Kidney (tissue), 14 donors: ENCODE results near the gene RASGEF1C. TPM values are rescaled to one million over a fixed set of nuclear protein-coding genes. Genes with fewer than 3 reads are reported as not detected.

Experiments used
- DNase-seq, 5 donors: peaks; one replicate each; pipeline ENCODE4 v3.0.0-alpha.2; 2013 to 2020
- FAIRE-seq: peaks from 2 replicates; lab custom pipeline; 2012; peaks lifted over from hg19 to GRCh38; lab: Jason Lieb, UNC
- H3K27ac ChIP-seq, 2 donors: one replicate each; pipeline ENCODE4 v1.7.0; 2013; ENCODE audit warnings: low read depth in 2 of 2, low read length in 2 of 2, inconsistent platforms in 1 of 2
- H3K27me3 ChIP-seq: one replicate; pipeline ENCODE4 v1.7.1; 2013; ENCODE audit warnings: low read length, inconsistent platforms; ENCODE audit not compliant: control insufficient read depth, insufficient read depth
- H3K36me3 ChIP-seq, 3 donors: one replicate each; pipeline versions ENCODE4 v1.7.0 to v1.7.1; 2013; ENCODE audit warnings: low read length in 3 of 3, control low read depth in 1 of 3, inconsistent platforms in 1 of 3; ENCODE audit not compliant: insufficient read depth in 3 of 3, control insufficient read depth in 2 of 3
- H3K4me1 ChIP-seq, 3 donors: one replicate each; pipeline versions ENCODE4 v1.7.0 to v1.7.1; 2013; ENCODE audit warnings: low read length in 3 of 3, inconsistent platforms in 1 of 3, low read depth in 1 of 3; ENCODE audit not compliant: control insufficient read depth in 2 of 3, insufficient read depth in 2 of 3
- H3K4me3 ChIP-seq, 3 donors: one replicate each; pipeline versions ENCODE4 v1.7.0 to v1.8.1; 2013; ENCODE audit warnings: low read length in 3 of 3, control low read depth in 1 of 3, inconsistent platforms in 1 of 3
- H3K9ac ChIP-seq, 3 donors: one replicate each; pipeline versions ENCODE4 v1.7.0 to v1.7.1; 2013; ENCODE audit warnings: low read length in 3 of 3, control low read depth in 1 of 3, inconsistent platforms in 1 of 3
- H3K9me3 ChIP-seq, 3 donors: one replicate each; pipeline versions ENCODE4 v1.7.0 to v1.7.1; 2013; ENCODE audit warnings: low read length in 3 of 3, control low read depth in 1 of 3, inconsistent platforms in 1 of 3; ENCODE audit not compliant: control insufficient read depth in 2 of 3, insufficient read depth in 1 of 3
- intact Hi-C: fragments of 100-400 bp; cut with DNase I; formaldehyde crosslinking; loops from one replicate; pipeline ENCODE4 v1.11.1; 2022
- polyA plus RNA-seq: library from polyadenylated mRNA; stranded (reverse); fragments of 350-450 nt; fragmentation: Illumina TruSeq; extraction: RNeasy Lipid Tissue Mini Kit (QIAGEN cat#74804); gene quantifications from one replicate; pipeline ENCODE4 v1.2.3, GENCODE V29; 2014; ENCODE audit warnings: low read depth, low replicate concordance; ENCODE audit not compliant: insufficient read depth
- total RNA-seq: library from RNA; stranded (reverse); fragmentation: NEBNext Ultra II Directional; extraction: Animal tissue kit (Norgen Biotek cat#: 25700); gene quantifications from one replicate; pipeline ENCODE4 v1.2.1, GENCODE V29; 2021
- TF ChIP-seq, protein P1 (sequence below): IDR thresholded peaks from 3 replicates; pipeline ENCODE4 v1.5.1; 2012; ENCODE audit warnings: mild to moderate bottlenecking, moderate library complexity, borderline replicate concordance; ENCODE audit not compliant: insufficient read depth; ENCODE audit errors: extremely low read depth
- donor health status: control.
- donor health status: control.
- donor health status: control.
- donor health status: control.
- donor health status: control.
- donor health status: DM: yes; HTN: yes; CAD: no.
- donor health status: Normal renal cell carcinoma (clear cell type).

RASGEF1C gene
- total and polyA plus RNA-seq, 2 donors from 2014 or later, result 0.15 to 0.16 TPM

DNA sequence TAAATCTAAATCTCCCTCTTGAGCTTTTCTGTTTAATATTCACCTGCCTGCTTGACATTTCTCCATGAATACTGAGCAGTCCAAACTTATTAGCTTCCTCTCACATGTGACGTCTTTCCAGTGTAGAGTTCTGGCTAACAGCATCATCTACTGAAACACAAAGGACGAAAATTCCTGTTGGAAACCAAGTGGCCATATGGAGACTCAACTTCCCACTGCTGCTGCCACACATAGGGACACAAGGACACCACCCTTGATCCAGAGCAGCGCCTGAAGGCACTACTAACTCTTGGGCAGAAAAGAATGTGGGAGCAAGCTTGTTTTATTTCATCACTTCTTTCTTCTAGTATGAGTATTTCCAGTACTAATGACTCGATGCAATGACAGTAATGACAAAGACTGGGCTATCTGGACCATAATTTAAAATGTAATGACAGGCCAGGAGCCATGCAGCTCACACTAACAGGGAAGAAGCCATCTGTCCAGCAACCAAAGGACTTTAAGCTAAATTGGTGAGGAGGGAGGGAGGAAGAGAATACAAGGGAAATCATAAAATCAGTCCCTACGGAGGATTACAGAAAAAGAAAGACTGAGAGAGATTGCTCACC, 156.7 kb downstream of the RASGEF1C start:
- no peak for FAIRE-seq
- no peaks in the 10 kb centered on the region for H3K36me3 ChIP-seq
- H3K9me3 ChIP-seq, result no peaks in the 10 kb centered on the region
- intact Hi-C loops, result no loop called here
- H3K27ac ChIP-seq, result no peak overlapping the region
- TF ChIP-seq, protein P1, sequence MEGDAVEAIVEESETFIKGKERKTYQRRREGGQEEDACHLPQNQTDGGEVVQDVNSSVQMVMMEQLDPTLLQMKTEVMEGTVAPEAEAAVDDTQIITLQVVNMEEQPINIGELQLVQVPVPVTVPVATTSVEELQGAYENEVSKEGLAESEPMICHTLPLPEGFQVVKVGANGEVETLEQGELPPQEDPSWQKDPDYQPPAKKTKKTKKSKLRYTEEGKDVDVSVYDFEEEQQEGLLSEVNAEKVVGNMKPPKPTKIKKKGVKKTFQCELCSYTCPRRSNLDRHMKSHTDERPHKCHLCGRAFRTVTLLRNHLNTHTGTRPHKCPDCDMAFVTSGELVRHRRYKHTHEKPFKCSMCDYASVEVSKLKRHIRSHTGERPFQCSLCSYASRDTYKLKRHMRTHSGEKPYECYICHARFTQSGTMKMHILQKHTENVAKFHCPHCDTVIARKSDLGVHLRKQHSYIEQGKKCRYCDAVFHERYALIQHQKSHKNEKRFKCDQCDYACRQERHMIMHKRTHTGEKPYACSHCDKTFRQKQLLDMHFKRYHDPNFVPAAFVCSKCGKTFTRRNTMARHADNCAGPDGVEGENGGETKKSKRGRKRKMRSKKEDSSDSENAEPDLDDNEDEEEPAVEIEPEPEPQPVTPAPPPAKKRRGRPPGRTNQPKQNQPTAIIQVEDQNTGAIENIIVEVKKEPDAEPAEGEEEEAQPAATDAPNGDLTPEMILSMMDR, result no peak
- H3K4me1 ChIP-seq, result peaks cover 0 to 14% (median 8%) of the 10 kb centered on the region in 3 donors
- no peak overlapping the region for H3K9ac ChIP-seq
- DNase-seq, result no peak
- H3K4me3 ChIP-seq, result no peak overlapping the region
- no peaks in the 10 kb centered on the region for H3K27me3 ChIP-seq

Other genes starting within 250 kb of the RASGEF1C start
- 73.9 TPM for gene RNF130, start 137.5 kb downstream of the RASGEF1C start, total RNA-seq
- 88.1 TPM for gene RNF130, start 137.5 kb downstream of the RASGEF1C start, polyA plus RNA-seq
- gene MAPK9, start 82.9 kb upstream of the RASGEF1C start, total RNA-seq, result 30.9 TPM
- gene MAPK9, start 82.9 kb upstream of the RASGEF1C start, polyA plus RNA-seq, result 17.3 TPM
- gene GFPT2, start 144.1 kb upstream of the RASGEF1C start, total RNA-seq, result 15.9 TPM
- gene GFPT2, start 144.1 kb upstream of the RASGEF1C start, polyA plus RNA-seq, result 2.7 TPM